ENCODE measurements around the gene ZNF827.

- TF ChIP-seq SUZ12 (IDR thresholded peaks at IDR 0.05): no peak
- TF ChIP-seq CTBP1 (IDR thresholded peaks at IDR 0.05; ENCODE audit: borderline replicate concordance): no peak
Observed at GRCh38 chr4:145799223-145799622, 139.4 kb downstream of the ZNF827 start.

Measured in HEK293T (cell line).